Skeletal muscle satellite cell (primary cell): ENCODE data around the gene NXPE4.

Source experiments
- H3K27me3 ChIP-seq: 2 replicates; pipeline ENCODE4 v1.7.0; 2013; ENCODE audit warnings: low read length; ENCODE audit not compliant: control insufficient read depth, insufficient read depth
- H3K36me3 ChIP-seq: 2 replicates; pipeline ENCODE4 v1.7.0; 2013; ENCODE audit warnings: mild to moderate bottlenecking, control low read depth, low read length; ENCODE audit not compliant: insufficient read depth
- H3K4me1 ChIP-seq: 2 replicates; pipeline ENCODE4 v1.7.0; 2013; ENCODE audit warnings: low read length; ENCODE audit not compliant: control insufficient read depth, insufficient read depth
- H3K4me2 ChIP-seq: 2 replicates; pipeline ENCODE4 v1.7.0; 2013; ENCODE audit warnings: mild to moderate bottlenecking, low read length
- H3K4me3 ChIP-seq: 2 replicates; pipeline ENCODE4 v1.7.0; 2013; ENCODE audit warnings: low read length
- H3K9ac ChIP-seq: 2 replicates; pipeline ENCODE4 v1.7.0; 2013; ENCODE audit warnings: mild to moderate bottlenecking, low read depth, low read length, moderate library complexity
- H3K9me3 ChIP-seq: replicated peaks from 2 replicates; pipeline ENCODE4 v1.7.0; 2013; ENCODE audit warnings: mild to moderate bottlenecking, control low read depth, low read length

Gene NXPE4

GRCh38 chr11:114587398-114587953 is 8.1 kb downstream of the NXPE4 start:
- H3K36me3 ChIP-seq = no peaks in the 10 kb centered on the region
- no peak overlapping the region for H3K4me3 ChIP-seq
- no peaks in the 10 kb centered on the region for H3K27me3 ChIP-seq
- H3K4me1 ChIP-seq = no peaks in the 10 kb centered on the region
- no peak overlapping the region for H3K4me2 ChIP-seq
- H3K9me3 ChIP-seq = peaks cover 5% of the 10 kb centered on the region
- H3K9ac ChIP-seq = no peak overlapping the region

GRCh38 chr11:114586797-114587196 is 8.8 kb downstream of the NXPE4 start:
- Histone ChIP-seq H3K9ac (no peak overlapping the region), H3K4me3 (no peak overlapping the region), H3K27me3 (no peaks in the 10 kb centered on the region), H3K9me3 (peaks cover 5% of the 10 kb centered on the region), H3K4me1 (no peaks in the 10 kb centered on the region), H3K36me3 (no peaks in the 10 kb centered on the region), H3K4me2 (no peak overlapping the region)

- H3K4me3 ChIP-seq = no peak overlapping the region
- H3K27me3 ChIP-seq = peaks cover 3% of the 10 kb centered on the region
Observed at GRCh38 chr11:114571712-114572111, 23.9 kb downstream of the NXPE4 start.

GRCh38 chr11:114569801-114570200 is 25.8 kb downstream of the NXPE4 start:
- no peak overlapping the region for H3K4me2 ChIP-seq
- no peak overlapping the region for H3K9ac ChIP-seq
- no peak overlapping the region for H3K4me3 ChIP-seq
- no peaks in the 10 kb centered on the region for H3K4me1 ChIP-seq
- H3K9me3 ChIP-seq = no peaks in the 10 kb centered on the region
- H3K36me3 ChIP-seq = no peaks in the 10 kb centered on the region
- peaks cover 3% of the 10 kb centered on the region for H3K27me3 ChIP-seq

More at GRCh38 chr11:114571712-114572111, 23.9 kb downstream of the NXPE4 start:
- H3K9ac ChIP-seq = no peak overlapping the region
- no peaks in the 10 kb centered on the region for H3K36me3 ChIP-seq
- H3K4me1 ChIP-seq = no peaks in the 10 kb centered on the region
- H3K4me2 ChIP-seq = no peak overlapping the region
- no peaks in the 10 kb centered on the region for H3K9me3 ChIP-seq

GRCh38 chr11:114566276-114566675 is 29.3 kb downstream of the NXPE4 start:
- peaks cover 10% of the 10 kb centered on the region for H3K4me1 ChIP-seq
- H3K9me3 ChIP-seq = no peaks in the 10 kb centered on the region
- no peaks in the 10 kb centered on the region for H3K36me3 ChIP-seq
- no peak overlapping the region for H3K9ac ChIP-seq
- H3K4me2 ChIP-seq = no peak overlapping the region
- H3K4me3 ChIP-seq = no peak overlapping the region
- H3K27me3 ChIP-seq = no peaks in the 10 kb centered on the region

- Histone ChIP-seq H3K4me3 (no peak overlapping the region), H3K36me3 (no peaks in the 10 kb centered on the region), H3K9ac (no peak overlapping the region), H3K4me2 (no peak overlapping the region), H3K27me3 (no peaks in the 10 kb centered on the region), H3K9me3 (no peaks in the 10 kb centered on the region), H3K4me1 (peaks cover 10% of the 10 kb centered on the region)
Observed at GRCh38 chr11:114564831-114565230, 30.8 kb downstream of the NXPE4 start.

- Histone ChIP-seq H3K4me2 (peak overlapping the region; percentile 48), H3K9ac (no peak overlapping the region), H3K9me3 (no peaks in the 10 kb centered on the region), H3K27me3 (no peaks in the 10 kb centered on the region), H3K4me3 (no peak overlapping the region), H3K36me3 (no peaks in the 10 kb centered on the region), H3K4me1 (peaks cover 10% of the 10 kb centered on the region)
Observed at GRCh38 chr11:114563077-114563476, 32.5 kb downstream of the NXPE4 start.

- no peaks in the 10 kb centered on the region for H3K36me3 ChIP-seq
- H3K27me3 ChIP-seq = no peaks in the 10 kb centered on the region
- H3K4me1 ChIP-seq = peaks cover 10% of the 10 kb centered on the region
- H3K4me3 ChIP-seq = no peak overlapping the region
- H3K4me2 ChIP-seq = peak overlapping the region; percentile 48
- H3K9me3 ChIP-seq = no peaks in the 10 kb centered on the region
- H3K9ac ChIP-seq = no peak overlapping the region
Observed at GRCh38 chr11:114562166-114562916, 33.2 kb downstream of the NXPE4 start.

GRCh38 chr11:114559425-114560310 is 35.9 kb downstream of the NXPE4 start, which contains the start of gene NXPE1:
TSS of gene NXPE1 (minus strand) at chr11:114559881. CDS start at chr11:114551201, 8,680 bp downstream.
- Histone ChIP-seq H3K9me3 (no peaks in the 10 kb centered on the region), H3K4me2 (no peak within 1 kb of the TSS), H3K36me3 (no peaks in the 10 kb centered on the region), H3K4me1 (peaks cover 10% of the 10 kb centered on the region), H3K9ac (no peak within 1 kb of the TSS), H3K4me3 (no peak within 1 kb of the TSS), H3K27me3 (no peaks in the 10 kb centered on the region)

GRCh38 chr11:114556135-114556534 is 39.5 kb downstream of the NXPE4 start:
- Histone ChIP-seq H3K27me3 (no peaks in the 10 kb centered on the region), H3K4me2 (no peak overlapping the region), H3K9me3 (no peaks in the 10 kb centered on the region), H3K4me3 (no peak overlapping the region), H3K4me1 (peaks cover 5% of the 10 kb centered on the region), H3K36me3 (no peaks in the 10 kb centered on the region), H3K9ac (no peak overlapping the region)

GRCh38 chr11:114553642-114554041 is 41.9 kb downstream of the NXPE4 start:
- H3K4me3 ChIP-seq = no peak overlapping the region
- H3K27me3 ChIP-seq = no peaks in the 10 kb centered on the region
- peaks cover 5% of the 10 kb centered on the region for H3K4me1 ChIP-seq
- H3K9ac ChIP-seq = no peak overlapping the region
- H3K36me3 ChIP-seq = no peaks in the 10 kb centered on the region
- no peaks in the 10 kb centered on the region for H3K9me3 ChIP-seq
- H3K4me2 ChIP-seq = no peak overlapping the region
